Neural crest cell (in vitro differentiated cells): ENCODE data around the gene SCD5. TPM values are rescaled to one million over a fixed set of nuclear protein-coding genes. Genes with fewer than 3 reads are reported as not detected.

Experiments
- DNase-seq: peaks from one replicate; pipeline ENCODE4 v3.0.0; 2021; ENCODE audit warnings: low read depth, mixed read lengths, low spot score
- H3K27ac Mint-ChIP-seq: one replicate; pipeline ENCODE4 v1.8.0; 2021; ENCODE audit warnings: mild to moderate bottlenecking, mixed read lengths; ENCODE audit not compliant: unreplicated experiment
- H3K27me3 Mint-ChIP-seq: 2 replicates; pipeline ENCODE4 v1.8.0; 2021; ENCODE audit warnings: low read depth, mild to moderate bottlenecking, mixed read lengths
- H3K36me3 Mint-ChIP-seq: 2 replicates; pipeline ENCODE4 v1.8.0; 2021; ENCODE audit warnings: low read depth, mild to moderate bottlenecking, mixed read lengths
- H3K4me1 Mint-ChIP-seq: 2 replicates; pipeline ENCODE4 v1.8.0; 2021; ENCODE audit warnings: mixed read lengths
- H3K4me3 Mint-ChIP-seq: one replicate; pipeline ENCODE4 v1.8.0; 2021; ENCODE audit warnings: mild to moderate bottlenecking, mixed read lengths
- H3K9me3 Mint-ChIP-seq: 2 replicates; pipeline ENCODE4 v1.8.0; 2021; ENCODE audit warnings: mixed read lengths
- total RNA-seq: library from RNA; stranded (reverse); gene quantifications from 2 replicates; pipeline ENCODE4 v1.2.1, GENCODE V29; 2021
- TF ChIP-seq, protein P1 (sequence below): fragments of 200-600 bp; sonication (generic); conservative IDR thresholded peaks from 2 replicates; pipeline ENCODE4 v1.5.0; 2021; ENCODE audit warnings: antibody characterized with exemption, mild to moderate bottlenecking

Gene SCD5
- total RNA-seq, 1 donor from 2014 or later: 40.7 TPM

DNA sequence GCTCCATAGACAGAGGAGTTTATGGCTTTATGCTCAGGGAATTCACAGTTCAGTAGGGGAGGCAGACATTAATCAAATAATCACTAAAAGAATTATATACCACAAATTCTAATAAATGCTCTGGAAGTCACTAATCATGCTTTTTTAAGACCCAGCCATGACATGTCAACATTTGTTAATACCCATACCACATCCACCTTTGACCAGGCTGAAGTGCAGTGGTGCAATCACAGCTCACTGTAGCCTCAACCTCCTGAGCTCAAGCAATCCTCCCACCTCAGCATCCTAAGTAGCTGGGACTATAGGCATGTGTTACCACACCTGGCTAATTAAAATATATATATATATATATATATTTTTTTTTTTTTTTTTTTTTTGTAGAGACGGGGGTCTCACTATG, 12.8 kb upstream of the SCD5 start:
- Mint-ChIP-seq H3K4me1 (peaks cover 36% of the 10 kb centered on the region), H3K36me3 (no peaks in the 10 kb centered on the region), H3K27me3 (no peaks in the 10 kb centered on the region), H3K9me3 (peaks cover 2% of the 10 kb centered on the region), H3K27ac (no peak overlapping the region), H3K4me3 (no peak overlapping the region)
- no peak for DNase-seq
- TF ChIP-seq, protein P1, sequence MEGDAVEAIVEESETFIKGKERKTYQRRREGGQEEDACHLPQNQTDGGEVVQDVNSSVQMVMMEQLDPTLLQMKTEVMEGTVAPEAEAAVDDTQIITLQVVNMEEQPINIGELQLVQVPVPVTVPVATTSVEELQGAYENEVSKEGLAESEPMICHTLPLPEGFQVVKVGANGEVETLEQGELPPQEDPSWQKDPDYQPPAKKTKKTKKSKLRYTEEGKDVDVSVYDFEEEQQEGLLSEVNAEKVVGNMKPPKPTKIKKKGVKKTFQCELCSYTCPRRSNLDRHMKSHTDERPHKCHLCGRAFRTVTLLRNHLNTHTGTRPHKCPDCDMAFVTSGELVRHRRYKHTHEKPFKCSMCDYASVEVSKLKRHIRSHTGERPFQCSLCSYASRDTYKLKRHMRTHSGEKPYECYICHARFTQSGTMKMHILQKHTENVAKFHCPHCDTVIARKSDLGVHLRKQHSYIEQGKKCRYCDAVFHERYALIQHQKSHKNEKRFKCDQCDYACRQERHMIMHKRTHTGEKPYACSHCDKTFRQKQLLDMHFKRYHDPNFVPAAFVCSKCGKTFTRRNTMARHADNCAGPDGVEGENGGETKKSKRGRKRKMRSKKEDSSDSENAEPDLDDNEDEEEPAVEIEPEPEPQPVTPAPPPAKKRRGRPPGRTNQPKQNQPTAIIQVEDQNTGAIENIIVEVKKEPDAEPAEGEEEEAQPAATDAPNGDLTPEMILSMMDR: no peak

DNA sequence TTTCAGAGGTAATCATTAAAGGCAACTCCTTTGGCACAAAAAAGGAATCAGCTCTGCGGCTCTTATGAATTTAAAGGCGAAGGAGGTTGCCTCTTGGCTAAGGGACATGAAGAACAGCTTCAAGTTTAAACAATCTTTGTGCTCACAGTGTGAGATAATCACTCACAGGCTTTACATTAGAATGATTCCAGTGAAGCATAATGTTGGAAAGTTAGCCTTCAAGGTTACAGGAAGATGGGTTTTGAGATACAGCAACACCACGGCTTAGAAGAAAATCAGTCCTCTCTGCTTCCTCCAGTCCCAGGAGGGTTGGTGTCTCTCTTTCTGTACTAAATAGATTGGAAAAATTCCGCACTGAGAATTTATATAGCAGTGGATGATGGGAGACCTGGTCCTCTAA, 11.6 kb upstream of the SCD5 start:
- no peak for DNase-seq
- no peak overlapping the region for H3K27ac Mint-ChIP-seq
- H3K27me3 Mint-ChIP-seq: no peaks in the 10 kb centered on the region
- no peak overlapping the region for H3K4me3 Mint-ChIP-seq
- peaks cover 34% of the 10 kb centered on the region for H3K4me1 Mint-ChIP-seq
- peaks cover 2% of the 10 kb centered on the region for H3K9me3 Mint-ChIP-seq
- TF ChIP-seq, protein P1: no peak
- no peaks in the 10 kb centered on the region for H3K36me3 Mint-ChIP-seq

DNA sequence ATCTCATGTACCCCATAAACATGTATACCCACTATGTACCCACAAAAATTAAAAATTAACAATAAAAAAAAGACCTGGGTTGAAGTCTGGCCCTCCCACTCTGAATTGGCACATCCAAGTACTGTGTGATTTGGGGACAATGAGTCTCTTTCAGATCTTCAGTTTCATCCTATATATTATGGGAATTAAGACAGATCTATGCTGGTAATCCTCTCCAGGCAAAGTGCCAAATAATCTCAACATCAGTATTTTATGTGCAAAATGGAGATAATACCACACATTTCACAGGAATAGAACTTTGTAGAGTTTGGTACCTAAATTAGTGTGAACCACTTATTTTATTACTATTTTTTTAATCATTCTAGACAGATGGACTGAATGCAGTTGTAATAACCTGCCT, 11.0 kb upstream of the SCD5 start:
- TF ChIP-seq, protein P1: no peak
- H3K4me1 Mint-ChIP-seq: peaks cover 31% of the 10 kb centered on the region
- peaks cover 2% of the 10 kb centered on the region for H3K9me3 Mint-ChIP-seq
- DNase-seq: no peak
- H3K27ac Mint-ChIP-seq: no peak overlapping the region
- H3K36me3 Mint-ChIP-seq: no peaks in the 10 kb centered on the region
- H3K4me3 Mint-ChIP-seq: no peak overlapping the region
- no peaks in the 10 kb centered on the region for H3K27me3 Mint-ChIP-seq

DNA sequence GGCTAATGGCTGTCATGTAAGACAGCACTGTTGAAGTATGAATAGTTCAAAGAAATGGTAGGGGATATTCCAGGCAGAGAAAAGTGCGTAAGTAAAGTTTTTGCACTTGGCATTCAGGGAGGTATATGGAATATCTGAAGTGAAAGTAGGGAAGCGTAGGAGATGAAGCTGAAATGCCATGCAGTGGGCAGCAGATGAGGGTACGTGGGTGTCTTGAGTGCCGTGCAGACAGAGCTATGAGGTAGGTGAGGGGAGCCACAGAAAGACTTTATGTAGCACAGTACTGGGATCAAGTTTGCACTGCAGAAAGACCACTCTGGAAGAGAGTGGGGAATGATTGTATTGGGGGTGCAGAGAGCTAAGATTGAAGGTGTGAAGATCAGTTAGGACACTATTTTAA, 5.2 kb upstream of the SCD5 start:
- Mint-ChIP-seq H3K27me3 (peaks cover 10% of the 10 kb centered on the region), H3K36me3 (no peaks in the 10 kb centered on the region), H3K27ac (no peak overlapping the region), H3K4me3 (no peak overlapping the region), H3K9me3 (peaks cover 1% of the 10 kb centered on the region), H3K4me1 (peaks cover 13% of the 10 kb centered on the region)
- TF ChIP-seq, protein P1: no peak
- DNase-seq: no peak

DNA sequence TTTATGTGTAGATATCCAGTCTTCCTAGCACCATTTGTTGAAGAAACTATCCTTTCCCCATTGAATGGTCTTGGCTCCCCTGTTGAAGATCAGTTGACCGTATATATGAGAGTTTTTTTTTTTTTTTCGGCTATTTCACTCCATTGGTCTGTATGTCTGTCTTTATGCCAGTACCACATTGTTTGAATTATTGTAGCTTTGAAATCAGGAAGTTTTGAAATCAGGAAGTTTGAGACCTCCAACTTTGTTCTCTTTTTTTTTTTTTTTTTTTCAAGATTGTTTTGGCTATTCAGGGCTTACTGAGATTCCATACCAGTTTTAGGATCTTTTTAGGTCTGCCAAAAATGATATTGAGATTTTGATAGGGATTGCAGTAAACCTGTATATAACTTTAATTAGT, 4.3 kb upstream of the SCD5 start:
- TF ChIP-seq, protein P1: no peak
- Mint-ChIP-seq H3K4me1 (peaks cover 13% of the 10 kb centered on the region), H3K27ac (no peak overlapping the region), H3K36me3 (no peaks in the 10 kb centered on the region), H3K9me3 (no peaks in the 10 kb centered on the region), H3K27me3 (peaks cover 10% of the 10 kb centered on the region), H3K4me3 (no peak overlapping the region)
- DNase-seq: no peak

DNA sequence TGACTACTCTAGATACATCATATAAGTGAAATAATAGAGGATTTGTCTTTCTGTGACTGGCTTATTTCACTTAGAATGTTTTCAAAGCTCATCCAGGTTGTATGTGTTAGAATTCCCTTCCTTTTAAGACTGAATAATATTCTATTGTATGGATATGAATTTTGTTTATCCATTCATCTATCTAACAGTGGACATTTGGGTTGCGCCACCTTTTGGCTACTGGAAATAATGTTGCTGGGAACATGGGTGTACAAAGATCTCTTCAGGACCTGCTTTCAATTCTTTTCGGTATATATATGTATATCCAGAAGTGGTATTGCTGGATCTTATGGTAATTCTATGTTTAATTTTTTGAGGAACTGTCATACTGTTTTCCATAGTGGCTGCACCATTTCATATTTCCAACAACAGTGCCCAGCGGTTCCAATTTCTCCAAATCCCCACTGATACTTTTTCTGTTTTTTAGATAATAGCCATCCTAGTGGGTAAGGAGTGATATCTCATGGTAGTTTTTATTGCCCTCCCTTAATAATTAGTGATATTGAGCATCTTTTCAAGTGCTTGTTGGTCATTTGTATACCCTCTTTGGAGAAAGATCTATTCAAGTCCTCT, 3.4 kb upstream of the SCD5 start:
- H3K9me3 Mint-ChIP-seq: no peaks in the 10 kb centered on the region
- TF ChIP-seq, protein P1: peak; percentile 51
- DNase-seq: no peak
- no peak overlapping the region for H3K27ac Mint-ChIP-seq
- peaks cover 17% of the 10 kb centered on the region for H3K27me3 Mint-ChIP-seq
- peak overlapping the region; percentile 1 for H3K4me3 Mint-ChIP-seq
- peaks cover 19% of the 10 kb centered on the region for H3K4me1 Mint-ChIP-seq
- no peaks in the 10 kb centered on the region for H3K36me3 Mint-ChIP-seq
